Measurements from ENCODE around the gene JPH4. TPM values are rescaled to one million over a fixed set of nuclear protein-coding genes. Genes with fewer than 3 reads are reported as not detected.

Gene JPH4
- total and polyA plus RNA-seq, 2 donors (not counting 3 experiments of a cell fraction or from before 2014, with no cell fraction given) = 0.06 TPM; not detected in 1

DNA sequence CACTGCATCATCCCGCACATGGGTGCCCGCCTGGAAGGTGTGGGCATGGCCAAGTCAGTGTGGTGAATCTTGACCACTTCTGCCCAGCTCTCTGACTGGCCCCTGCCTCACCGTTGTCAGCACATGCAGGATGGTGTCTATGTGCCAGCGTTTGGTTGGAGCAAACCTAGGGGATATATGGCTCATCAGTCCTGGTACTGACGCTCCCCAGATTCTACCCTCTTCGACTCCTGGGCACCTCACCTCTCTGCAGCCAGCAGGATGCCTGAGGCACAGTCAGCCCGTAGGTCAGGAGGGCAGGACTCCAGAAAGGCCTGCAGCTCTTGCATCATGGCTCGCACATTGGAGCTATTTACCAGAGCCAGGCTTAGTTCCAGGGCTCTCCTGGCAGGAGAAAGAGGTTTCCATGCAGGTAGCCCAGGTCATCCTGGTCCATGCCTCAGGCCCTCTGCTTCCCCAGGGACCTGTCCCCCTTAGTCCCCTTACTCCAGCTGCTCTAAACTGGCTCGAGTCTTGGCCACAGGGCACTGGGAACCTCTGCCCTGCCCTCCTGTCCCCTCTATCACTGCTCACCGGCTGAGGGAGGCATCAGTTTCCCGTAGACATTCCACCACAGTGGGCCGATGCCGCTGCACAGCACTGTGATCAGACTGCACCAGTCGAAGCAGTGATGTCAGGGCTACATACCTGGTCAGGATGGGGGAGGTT, 15.0 kb downstream of the JPH4 start:
- no peak overlapping the region for H3K9ac ChIP-seq (replicated peaks; ENCODE audit: extremely low read depth, insufficient read depth, low read length)
- no peaks in the 10 kb centered on the region for H4K20me1 ChIP-seq (replicated peaks; ENCODE audit: control insufficient read depth, extremely low read depth, insufficient read depth, low read length)
- H2AFZ ChIP-seq (ENCODE audit: low read depth, low read length) = no peak overlapping the region
- FAIRE-seq = no peak
- TF ChIP-seq, protein P1, sequence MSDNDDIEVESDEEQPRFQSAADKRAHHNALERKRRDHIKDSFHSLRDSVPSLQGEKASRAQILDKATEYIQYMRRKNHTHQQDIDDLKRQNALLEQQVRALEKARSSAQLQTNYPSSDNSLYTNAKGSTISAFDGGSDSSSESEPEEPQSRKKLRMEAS (IDR thresholded peaks at IDR 0.05; ENCODE audit: insufficient read depth, insufficient read length) = no peak
- TF ChIP-seq POLR2AphosphoS5 (IDR thresholded peaks at IDR 0.05; ENCODE audit: insufficient read depth, low read depth, low read length) (no peak), POLR2A (IDR thresholded peaks at IDR 0.05; ENCODE audit: low read depth, low read length) (no peak), GATA2 (IDR thresholded peaks at IDR 0.05; ENCODE audit: insufficient read depth, insufficient read length, low read depth, low read length) (no peak), JUN (IDR thresholded peaks at IDR 0.05; ENCODE audit: borderline replicate concordance, insufficient read depth, insufficient read length, low read depth) (no peak), EZH2 (IDR thresholded peaks at IDR 0.05; ENCODE audit: borderline replicate concordance, low read depth, low read length, severe bottlenecking) (no peak), FOS (IDR thresholded peaks at IDR 0.05; ENCODE audit: borderline replicate concordance, insufficient read depth, low read length) (no peak), MYC (IDR thresholded peaks at IDR 0.05; ENCODE audit: low read depth, low read length) (no peak), CTCF (IDR thresholded peaks at IDR 0.05; ENCODE audit: extremely low read depth in 1 of 2, insufficient read depth in 1 of 2, low read depth in 1 of 2, low read length in 2 of 2) (no peak)
- POLR2A ChIA-PET = no interaction called here
- CTCF ChIA-PET = interaction anchor here (0.8 to 12.3 kb wide), 7 partner anchors 13 to 243 kb away, joined by 3 to 416 read pairs (median 3); partner anchors contain the start of gene PABPN1
- no peaks in the 10 kb centered on the region for H3K9me1 ChIP-seq (replicated peaks; ENCODE audit: control insufficient read depth, extremely low read depth, insufficient read depth, low read length)
- H3K4me1 ChIP-seq (ENCODE audit: control insufficient read depth, extremely low read depth, insufficient read depth, low read length) = peaks cover 4% of the 10 kb centered on the region
- BruUV-seq (replicated peaks) = no TSS peak
- H3K4me2 ChIP-seq (ENCODE audit: insufficient read depth, low read length) = no peak overlapping the region
- peaks cover 0 to 11% of the 10 kb centered on the region in 2 experiments for H3K36me3 ChIP-seq (ENCODE audit: control insufficient read depth in 2 of 2, extremely low read depth in 1 of 2, insufficient read depth in 2 of 2, low read length in 2 of 2)
- H3K4me3 ChIP-seq (replicated peaks in 1 of 3; ENCODE audit: insufficient read depth in 1 of 3, low read depth in 1 of 3, low read length in 3 of 3) = no peak overlapping the region
- H3K79me2 ChIP-seq (ENCODE audit: control insufficient read depth, insufficient read depth, low read length) = no peaks in the 10 kb centered on the region
- dilution Hi-C loops (cut with MboI; ENCODE audit: extremely low pct_ligation_motif_present, low sequenced_read_pairs) = no loop called here
- H3K9me3 ChIP-seq (replicated peaks; ENCODE audit: control insufficient read depth, insufficient read depth, low read length) = no peaks in the 10 kb centered on the region
- no peak overlapping the region for H3K27ac ChIP-seq (ENCODE audit: insufficient read depth, low read depth, low read length)
- DNase-seq (ENCODE audit: low read depth, low spot score) = no peak
- no peaks in the 10 kb centered on the region for H3K27me3 ChIP-seq (ENCODE audit: control insufficient read depth in 2 of 2, insufficient read depth in 2 of 2, low read length in 2 of 2)
- intact Hi-C loops (cut with micrococcal nuclease) = no loop called here
